Upper lobe of left lung (tissue), 6 donors: Measurements from ENCODE around the gene HK2. TPM values are rescaled to one million over a fixed set of nuclear protein-coding genes. Genes with fewer than 3 reads are reported as not detected.

ENCODE experiments used
- ATAC-seq, 2 donors: fragments of 200-7000 bp; cut with Tn5 transposase; one replicate each; pipeline ENCODE4 v1.9.1; 2022; ENCODE audit warnings: mild to moderate bottlenecking in 2 of 2, moderate library complexity in 2 of 2; ENCODE audit not compliant: low FRiP score in 2 of 2
- DNase-seq, 2 donors: peaks; one replicate each; pipeline ENCODE4 v3.0.0-alpha.2; 2019 to 2020
- H3K27ac ChIP-seq, 4 donors: fragments of 200-600 bp; sonication (generic); one replicate each; pipeline ENCODE4 v1.5.1; 2016 to 2019
- H3K27me3 ChIP-seq, 4 donors: fragments of 200-600 bp; sonication (generic); one replicate each; pipeline ENCODE4 v1.5.1; 2017 to 2019
- H3K36me3 ChIP-seq, 4 donors: fragments of 200-600 bp; sonication (generic); one replicate each; pipeline ENCODE4 v1.5.1; 2016 to 2019
- H3K4me1 ChIP-seq, 4 donors: fragments of 200-600 bp; sonication (generic); one replicate each; pipeline ENCODE4 v1.5.1; 2018 to 2019
- H3K4me3 ChIP-seq, 4 donors: fragments of 200-600 bp; sonication (generic); one replicate each; pipeline ENCODE4 v1.5.1; 2017 to 2019; ENCODE audit warnings: mild to moderate bottlenecking in 2 of 4, moderate library complexity in 1 of 4
- H3K9me3 ChIP-seq, 4 donors: fragments of 200-600 bp; sonication (generic); one replicate each; pipeline ENCODE4 v1.5.1; 2018 to 2019
- EP300 ChIP-seq, 4 donors: sonication (generic); formaldehyde crosslinking; IDR thresholded peaks; one replicate each; pipeline ENCODE4 v1.5.1; 2017; ENCODE audit warnings: antibody characterized with exemption in 4 of 4, control low read depth in 2 of 4
- POLR2A ChIP-seq, 4 donors: fragments of 450-650 bp; IDR thresholded peaks; one replicate each; pipeline ENCODE4 v1.5.1; 2016 to 2017; ENCODE audit warnings: antibody characterized with exemption in 4 of 4, mild to moderate bottlenecking in 2 of 4
- POLR2AphosphoS5 ChIP-seq, 2 donors: sonication (generic); formaldehyde crosslinking; IDR thresholded peaks; one replicate each; pipeline ENCODE4 v1.5.1; 2017; ENCODE audit warnings: antibody characterized with exemption in 2 of 2
- WGBS, 2 donors: methylation state at CpG; one replicate each; pipeline ENCODE4 v1.1.5; 2017 to 2018; 5-methylcytosine and 5-hydroxymethylcytosine counted together
- total RNA-seq, 6 donors: library from RNA; depleted of rRNA in 4 of 6; stranded (reverse); fragments of >200 nt in 4 of 6; gene quantifications; one replicate each; pipeline versions ENCODE4 v1.1.0 to v1.2.1, GENCODE V29; 2016 to 2021
- TF ChIP-seq, protein P1 (sequence below), 6 experiments: fragments of 450-650 bp in 4 of 6; fragments of 200-600 bp in 2 of 6; sonication (generic) in 2 of 6; IDR thresholded peaks; one replicate each; pipeline ENCODE4 v1.5.1; 2016 to 2019; ENCODE audit warnings: antibody characterized with exemption in 6 of 6
- donor health status: DM: no; HTN: no; CAD: no; lungs with moderate emphysema.
- donor health status: DM: no; HTN: yes; CAD: no; lungs with severe emphysema.

The HK2 gene
- total RNA-seq, 6 donors from 2014 or later = 29.0 to 98.8 (median 39.7) TPM

DNA sequence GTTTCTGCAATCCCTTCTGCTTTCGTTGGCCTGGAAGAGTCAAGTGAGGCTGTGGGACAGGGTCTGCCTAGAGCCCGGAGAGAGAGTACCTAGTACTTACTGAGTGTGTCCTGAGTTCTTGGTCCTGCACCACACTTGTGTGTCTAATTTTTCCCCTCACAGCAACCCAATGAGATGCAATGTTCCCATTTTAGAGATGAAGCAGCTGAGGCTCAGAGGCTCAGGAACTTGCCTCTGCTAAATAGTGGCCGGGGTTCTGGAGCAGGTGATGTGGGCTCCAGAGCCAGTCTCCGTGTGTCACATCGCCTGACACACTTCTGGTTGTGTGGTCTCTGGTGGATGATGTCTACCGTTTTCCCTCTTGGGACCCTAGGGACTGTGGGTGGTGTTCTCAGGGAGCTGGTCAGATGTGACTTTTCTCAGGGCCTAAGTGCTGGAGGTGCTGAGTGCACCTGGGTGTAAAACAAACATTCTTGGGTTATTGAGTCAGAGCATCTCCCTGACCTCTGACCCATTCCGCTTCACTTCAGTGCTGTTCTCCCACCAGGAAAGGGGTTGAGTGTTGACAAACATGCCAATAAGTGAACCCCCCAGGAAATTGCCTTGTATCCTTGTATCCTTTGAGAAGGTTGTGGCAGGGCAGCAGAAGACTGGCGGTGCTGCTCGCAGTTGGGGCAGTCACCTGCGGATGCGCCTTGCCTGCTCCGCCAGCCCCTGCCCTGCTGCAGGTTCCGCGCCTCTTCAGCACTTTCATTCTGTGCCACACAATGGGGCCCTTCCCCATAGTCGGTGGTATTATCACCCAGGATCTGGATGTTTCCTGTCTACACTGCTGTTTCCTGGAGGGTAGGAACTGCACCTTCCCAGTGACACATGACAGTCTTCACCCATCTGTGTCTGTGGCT is 32.1 kb downstream of the HK2 start:
- H3K36me3 ChIP-seq = no peaks in the 10 kb centered on the region
- 81 to 87% methylated on average over 6 to 15 of the region's 15 CpGs for WGBS, 2 donors
- no peaks in the 10 kb centered on the region for H3K27me3 ChIP-seq
- DNase-seq = peak in 1 of 2 donors; percentile 54
- no peak overlapping the region for H3K4me3 ChIP-seq
- H3K9me3 ChIP-seq = no peaks in the 10 kb centered on the region
- ATAC-seq = peak in 1 of 2 donors; percentile 16
- TF ChIP-seq, protein P1, sequence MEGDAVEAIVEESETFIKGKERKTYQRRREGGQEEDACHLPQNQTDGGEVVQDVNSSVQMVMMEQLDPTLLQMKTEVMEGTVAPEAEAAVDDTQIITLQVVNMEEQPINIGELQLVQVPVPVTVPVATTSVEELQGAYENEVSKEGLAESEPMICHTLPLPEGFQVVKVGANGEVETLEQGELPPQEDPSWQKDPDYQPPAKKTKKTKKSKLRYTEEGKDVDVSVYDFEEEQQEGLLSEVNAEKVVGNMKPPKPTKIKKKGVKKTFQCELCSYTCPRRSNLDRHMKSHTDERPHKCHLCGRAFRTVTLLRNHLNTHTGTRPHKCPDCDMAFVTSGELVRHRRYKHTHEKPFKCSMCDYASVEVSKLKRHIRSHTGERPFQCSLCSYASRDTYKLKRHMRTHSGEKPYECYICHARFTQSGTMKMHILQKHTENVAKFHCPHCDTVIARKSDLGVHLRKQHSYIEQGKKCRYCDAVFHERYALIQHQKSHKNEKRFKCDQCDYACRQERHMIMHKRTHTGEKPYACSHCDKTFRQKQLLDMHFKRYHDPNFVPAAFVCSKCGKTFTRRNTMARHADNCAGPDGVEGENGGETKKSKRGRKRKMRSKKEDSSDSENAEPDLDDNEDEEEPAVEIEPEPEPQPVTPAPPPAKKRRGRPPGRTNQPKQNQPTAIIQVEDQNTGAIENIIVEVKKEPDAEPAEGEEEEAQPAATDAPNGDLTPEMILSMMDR (IDR thresholded peaks at IDR 0.05) = no peak
- TF ChIP-seq POLR2A (IDR thresholded peaks at IDR 0.05) (no peak), POLR2AphosphoS5 (IDR thresholded peaks at IDR 0.05) (no peak), EP300 (IDR thresholded peaks at IDR 0.05) (no peak)
- peaks cover 7 to 61% (median 45%) of the 10 kb centered on the region in 4 donors for H3K4me1 ChIP-seq
- H3K27ac ChIP-seq = peak overlapping the region in 3 of 4 donors; percentile 6 to 67 (median 45)

DNA sequence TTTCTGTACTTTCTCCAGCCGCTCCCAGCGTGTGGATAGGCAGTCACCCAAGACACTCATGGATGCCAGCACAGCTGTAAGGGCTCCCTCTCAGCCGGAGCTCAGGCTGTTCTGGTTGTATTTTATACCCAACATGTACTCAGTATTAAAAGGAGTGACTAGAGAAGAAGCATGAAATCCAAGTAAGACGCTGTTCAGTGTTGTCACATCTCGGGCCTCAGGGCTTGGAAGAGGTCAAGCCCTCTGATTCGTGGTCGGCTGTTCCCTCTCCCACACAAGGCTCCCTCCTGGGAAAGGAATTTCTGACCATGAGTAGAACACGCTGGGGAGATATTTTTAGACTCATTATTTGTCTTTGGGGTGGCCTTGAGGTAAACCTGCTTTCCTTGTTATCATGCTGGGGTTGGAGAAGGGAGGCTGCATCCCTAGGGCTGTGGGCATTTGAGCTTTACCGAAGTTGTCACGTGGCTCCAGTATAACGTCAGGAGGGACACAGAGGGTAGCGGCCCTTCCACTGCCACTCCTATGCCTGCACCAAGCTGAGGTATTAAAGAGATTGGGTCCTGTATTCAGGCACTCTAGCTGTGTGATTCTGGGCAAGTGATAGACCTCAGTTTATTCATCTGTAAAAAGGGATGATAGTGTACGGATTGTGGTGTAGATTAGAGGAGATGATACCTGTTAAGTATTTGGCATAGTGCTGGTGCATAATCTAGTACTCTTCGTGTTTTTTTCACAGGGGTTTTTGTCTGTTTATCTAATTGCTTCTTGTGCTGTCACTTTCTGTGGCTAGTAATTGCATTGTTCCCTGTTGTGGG is 34.1 kb downstream of the HK2 start:
- H3K36me3 ChIP-seq = no peaks in the 10 kb centered on the region
- H3K27ac ChIP-seq = peak overlapping the region in 3 of 4 donors; percentile 3 to 44 (median 31)
- DNase-seq (peak in 1 of 2 donors; percentile 67), ATAC-seq (peak; percentile 41 to 78)
- peak in 1 of 2 donors; percentile 36 for TF ChIP-seq POLR2AphosphoS5 (IDR thresholded peaks at IDR 0.05)
- TF ChIP-seq, protein P1 (IDR thresholded peaks at IDR 0.05) = no peak
- 46 to 54% methylated on average over 9 to 14 of the region's 14 CpGs for WGBS, 2 donors
- H3K9me3 ChIP-seq = no peaks in the 10 kb centered on the region
- H3K4me1 ChIP-seq = peaks cover 7 to 54% (median 42%) of the 10 kb centered on the region in 4 donors
- no peaks in the 10 kb centered on the region for H3K27me3 ChIP-seq
- no peak overlapping the region for H3K4me3 ChIP-seq

DNA sequence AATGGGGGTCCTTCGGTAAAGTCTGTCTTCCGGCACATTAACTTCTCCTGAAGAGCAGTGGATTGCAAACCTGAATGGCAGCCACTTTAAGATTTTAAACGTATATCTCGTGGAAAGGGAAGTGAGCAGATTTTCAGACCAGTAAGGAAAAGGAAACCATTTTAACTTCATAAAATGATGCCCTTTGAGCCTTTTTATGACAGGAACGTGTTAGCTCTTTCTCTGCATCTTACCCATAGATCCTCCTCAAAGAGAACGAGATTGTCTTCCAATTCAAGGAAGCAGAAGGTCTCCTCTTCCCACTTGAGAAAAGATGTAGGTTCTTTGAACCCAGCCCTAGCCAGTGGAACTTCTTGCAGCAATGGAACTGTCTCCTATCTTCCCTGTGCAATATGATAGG is 35.6 kb downstream of the HK2 start:
- Histone ChIP-seq H3K36me3 (no peaks in the 10 kb centered on the region), H3K9me3 (no peaks in the 10 kb centered on the region), H3K27ac (no peak overlapping the region), H3K4me1 (peaks cover 7 to 56% (median 42%) of the 10 kb centered on the region in 4 donors), H3K4me3 (no peak overlapping the region), H3K27me3 (no peaks in the 10 kb centered on the region)
- TF ChIP-seq POLR2A (IDR thresholded peaks at IDR 0.05) (no peak), POLR2AphosphoS5 (IDR thresholded peaks at IDR 0.05) (no peak), EP300 (IDR thresholded peaks at IDR 0.05) (no peak)
- TF ChIP-seq, protein P1 (IDR thresholded peaks at IDR 0.05) = no peak
- 71 to 77% methylated on average over 6 of the region's 6 CpGs for WGBS, 2 donors
- ATAC-seq (no peak), DNase-seq (no peak)

DNA sequence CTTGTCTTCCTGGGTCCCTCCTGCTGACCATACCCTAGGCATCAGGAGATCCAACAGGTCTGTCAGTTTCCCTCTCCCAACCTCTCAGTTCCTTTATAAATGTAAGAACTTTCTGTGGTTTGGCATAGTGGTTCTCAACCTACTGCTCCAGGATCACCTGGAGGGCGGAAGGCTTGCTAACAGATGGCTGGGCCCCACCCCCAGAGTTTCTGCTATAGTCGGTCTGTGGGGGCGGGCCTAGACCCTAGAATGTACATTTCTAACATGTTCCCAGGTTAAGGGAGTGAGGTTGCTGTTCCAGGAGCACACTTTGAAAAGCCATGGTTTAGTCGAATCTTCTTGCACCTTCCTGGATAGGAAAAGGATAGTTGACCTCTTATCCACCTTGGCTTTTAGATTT is 37.0 kb downstream of the HK2 start:
- H3K27ac ChIP-seq = no peak overlapping the region
- no peaks in the 10 kb centered on the region for H3K9me3 ChIP-seq
- H3K4me1 ChIP-seq = peaks cover 6 to 51% (median 44%) of the 10 kb centered on the region in 4 donors
- no peak for ATAC-seq
- no peak overlapping the region for H3K4me3 ChIP-seq
- no peaks in the 10 kb centered on the region for H3K36me3 ChIP-seq
- no peak for DNase-seq
- 92 to 93% methylated on average over 4 of the region's 4 CpGs for WGBS, 2 donors
- H3K27me3 ChIP-seq = no peaks in the 10 kb centered on the region
- TF ChIP-seq, protein P1 (IDR thresholded peaks at IDR 0.05) = no peak
- no peak for TF ChIP-seq POLR2A (IDR thresholded peaks at IDR 0.05)
- TF ChIP-seq EP300 (IDR thresholded peaks at IDR 0.05) = no peak
- no peak for TF ChIP-seq POLR2AphosphoS5 (IDR thresholded peaks at IDR 0.05)
